ENCODE measurements around the gene PRKAG2. TPM values are rescaled to one million over a fixed set of nuclear protein-coding genes. Genes with fewer than 3 reads are reported as not detected.
"Not testable (repeated sequence)": the region's sequence is repeated elsewhere in the genome, so short reads cannot be mapped to it uniquely, and the experiment has no call there.

The PRKAG2 gene
- total RNA-seq, 1 experiment from 2014 or later: 23.9 TPM

GRCh38 chr7:151782598-151783448 lies 94.1 kb downstream of the PRKAG2 start:
- Histone ChIP-seq H3F3A (ENCODE audit: low read length, unreplicated experiment) (no peaks in the 10 kb centered on the region), H2AFZ (ENCODE audit: low read length) (peak overlapping the region; percentile 84), H3K27ac (ENCODE audit: low read length) (no peak overlapping the region), H4K20me1 (ENCODE audit: low read length) (no peaks in the 10 kb centered on the region), H3K4me3 (ENCODE audit: low read length) (peak overlapping the region; percentile 49), H3K9ac (ENCODE audit: low read length) (peak overlapping the region; percentile 27; the same call in 1 of the 2 replicates), H3K9me2 (replicated peaks; ENCODE audit: low read length) (no peaks in the 10 kb centered on the region), H3K9me3 (ENCODE audit: low read length) (no peaks in the 10 kb centered on the region), H3K27me3 (ENCODE audit: low read length) (no peaks in the 10 kb centered on the region), H3K79me2 (ENCODE audit: low read length) (no peaks in the 10 kb centered on the region), H3K36me3 (ENCODE audit: low read depth, low read length) (no peaks in the 10 kb centered on the region), H3K4me2 (ENCODE audit: low read length) (peak overlapping the region; percentile 85), H3K4me1 (ENCODE audit: insufficient read depth, low read length) (no peaks in the 10 kb centered on the region)
- peak; percentile 94 for TF ChIP-seq CTCF (conservative IDR thresholded peaks at IDR 0.05; ENCODE audit: low read depth, low read length)
- no peak for TF ChIP-seq EZH2 (IDR thresholded peaks at IDR 0.05; ENCODE audit: low read length, unreplicated experiment)
- ChIA-PET CTCF (interaction anchor here (0.6 to 1.7 kb wide), 13 partner anchors 14 to 163 kb away, joined by 3 to 6 read pairs (median 4); partner anchors contain the start of gene PRKAG2), POLR2A (ENCODE audit: unreplicated experiment) (no interaction called here)
- peak; percentile 96 for ATAC-seq
- peak; percentile 60 for DNase-seq
- intact Hi-C loops (cut with micrococcal nuclease): loop anchor here (1.0 to 5.0 kb wide), 4 partner anchors 74 to 364 kb away; no protein-coding TSS in a partner anchor
- BruUV-seq (replicated peaks): no TSS peak

GRCh38 chr7:151782256-151782597 lies 94.7 kb downstream of the PRKAG2 start:
- CTCF ChIA-PET: interaction anchor here (0.6 to 1.7 kb wide), 11 partner anchors 14 to 163 kb away, joined by 3 to 6 read pairs (median 3); partner anchors contain the start of gene PRKAG2
- H3K4me2 ChIP-seq (ENCODE audit: low read length): peak overlapping the region; percentile 85; the same call in 1 of the 2 replicates
- ATAC-seq; POLR2A ChIA-PET (ENCODE audit: unreplicated experiment); H3K27ac ChIP-seq (ENCODE audit: low read length); DNase-seq; H3K27me3 ChIP-seq (ENCODE audit: low read length); H3K4me3 ChIP-seq (ENCODE audit: low read length); H3K9me2 ChIP-seq (replicated peaks; ENCODE audit: low read length); H3K79me2 ChIP-seq (ENCODE audit: low read length); H3K9me3 ChIP-seq (ENCODE audit: low read length); H3K4me1 ChIP-seq (ENCODE audit: insufficient read depth, low read length); BruUV-seq (replicated peaks); H3F3A ChIP-seq (ENCODE audit: low read length, unreplicated experiment); H3K9ac ChIP-seq (ENCODE audit: low read length); H4K20me1 ChIP-seq (ENCODE audit: low read length); H3K36me3 ChIP-seq (ENCODE audit: low read depth, low read length): not testable (repeated sequence)
- intact Hi-C loops (cut with micrococcal nuclease): loop anchor here (2.0 to 5.0 kb wide), 3 partner anchors 75 to 365 kb away; no protein-coding TSS in a partner anchor
- H2AFZ ChIP-seq (ENCODE audit: low read length): peak overlapping the region; percentile 84

- no peaks in the 10 kb centered on the region for H3K4me1 ChIP-seq (ENCODE audit: insufficient read depth, low read length)
- no peak overlapping the region for H3K9ac ChIP-seq (ENCODE audit: low read length)
- no peaks in the 10 kb centered on the region for H3K79me2 ChIP-seq (ENCODE audit: low read length)
- TF ChIP-seq EZH2phosphoT487 (IDR thresholded peaks at IDR 0.05; ENCODE audit: borderline replicate concordance, low read length) (no peak), EZH2 (IDR thresholded peaks at IDR 0.05; ENCODE audit: low read length, unreplicated experiment) (no peak), CTCF (conservative IDR thresholded peaks at IDR 0.05; ENCODE audit: low read depth, low read length) (no peak)
- no peak overlapping the region for H3K4me3 ChIP-seq (ENCODE audit: low read length)
- H4K20me1 ChIP-seq (ENCODE audit: low read length): no peaks in the 10 kb centered on the region
- CTCF ChIA-PET: interaction anchor here (1.1 kb wide), 1 partner anchor 15 kb away, joined by 4 read pairs; no protein-coding TSS in a partner anchor
- H3K4me2 ChIP-seq (ENCODE audit: low read length): no peak overlapping the region
- intact Hi-C loops (cut with micrococcal nuclease): loop anchor here (5.0 kb wide), 2 partner anchors 76 to 366 kb away; no protein-coding TSS in a partner anchor
- H3K27ac ChIP-seq (ENCODE audit: low read length): no peak overlapping the region
- ATAC-seq (no peak), DNase-seq (no peak)
- no peaks in the 10 kb centered on the region for H3K36me3 ChIP-seq (ENCODE audit: low read depth, low read length)
- no peaks in the 10 kb centered on the region for H3K9me2 ChIP-seq (replicated peaks; ENCODE audit: low read length)
- BruUV-seq (replicated peaks): no TSS peak
- no peaks in the 10 kb centered on the region for H3K9me3 ChIP-seq (ENCODE audit: low read length)
- H3K27me3 ChIP-seq (ENCODE audit: low read length): no peaks in the 10 kb centered on the region
- no peak overlapping the region for H2AFZ ChIP-seq (ENCODE audit: low read length)
- no peaks in the 10 kb centered on the region for H3F3A ChIP-seq (ENCODE audit: low read length, unreplicated experiment)
- POLR2A ChIA-PET (ENCODE audit: unreplicated experiment): no interaction called here
Observed at GRCh38 chr7:151781161-151781845, 95.6 kb downstream of the PRKAG2 start.

Measured in PC-3 (cell line).